ENCODE measurements around the gene OTOA.
"Not testable (repeated sequence)": the region's sequence is repeated elsewhere in the genome, so short reads cannot be mapped to it uniquely, and the experiment has no call there.

The OTOA gene

GRCh38 chr16:21664801-21665492 is 1.2 kb downstream of the OTOA start:
- DNase-seq: no peak
- intact Hi-C loops (cut with DNase I): no loop called here

GRCh38 chr16:21666772-21667171 is 3.0 kb downstream of the OTOA start:
- intact Hi-C loops (cut with DNase I): no loop called here
- DNase-seq: no peak

GRCh38 chr16:21667575-21667974 is 3.8 kb downstream of the OTOA start:
- DNase-seq: no peak
- intact Hi-C loops (cut with DNase I): no loop called here

GRCh38 chr16:21673469-21673868 is 9.7 kb downstream of the OTOA start:
- intact Hi-C loops (cut with DNase I): no loop called here
- no peak for DNase-seq

GRCh38 chr16:21674456-21674855 is 10.7 kb downstream of the OTOA start:
- intact Hi-C loops (cut with DNase I): not testable (repeated sequence)

GRCh38 chr16:21680714-21681113 is 16.9 kb downstream of the OTOA start:
- DNase-seq; intact Hi-C loops (cut with DNase I): not testable (repeated sequence)

More at GRCh38 chr16:21674456-21674855, 10.7 kb downstream of the OTOA start:
- DNase-seq: not testable (repeated sequence)

GRCh38 chr16:21683184-21683583 is 19.4 kb downstream of the OTOA start:
- intact Hi-C loops (cut with DNase I): no loop called here
- no peak for DNase-seq

GRCh38 chr16:21684199-21684598 is 20.4 kb downstream of the OTOA start:
- intact Hi-C loops (cut with DNase I): no loop called here
- DNase-seq: peak in 1 of 10 donors; percentile 70

- intact Hi-C loops (cut with DNase I): no loop called here
- no peak for DNase-seq
Measured at GRCh38 chr16:21685034-21685455, 21.3 kb downstream of the OTOA start.

GRCh38 chr16:21689107-21689506 is 25.3 kb downstream of the OTOA start:
- no peak for DNase-seq
- intact Hi-C loops (cut with DNase I): no loop called here

- DNase-seq; intact Hi-C loops (cut with DNase I): not testable (repeated sequence)
Measured at GRCh38 chr16:21690967-21691366, 27.2 kb downstream of the OTOA start.

- intact Hi-C loops (cut with DNase I): no loop called here
- DNase-seq: no peak
Measured at GRCh38 chr16:21694609-21695008, 30.8 kb downstream of the OTOA start.

GRCh38 chr16:21697032-21697431 is 33.3 kb downstream of the OTOA start:
- intact Hi-C loops (cut with DNase I): no loop called here
- no peak for DNase-seq

- intact Hi-C loops (cut with DNase I): no loop called here
- DNase-seq: no peak
Measured at GRCh38 chr16:21698169-21699032, 34.6 kb downstream of the OTOA start.

- DNase-seq: no peak
- intact Hi-C loops (cut with DNase I): no loop called here
Measured at GRCh38 chr16:21701271-21701670, 37.5 kb downstream of the OTOA start.

- DNase-seq: no peak
- intact Hi-C loops (cut with DNase I): no loop called here
Measured at GRCh38 chr16:21702276-21702675, 38.5 kb downstream of the OTOA start.

GRCh38 chr16:21703156-21703555 is 39.4 kb downstream of the OTOA start:
- intact Hi-C loops (cut with DNase I): no loop called here

GRCh38 chr16:21703589-21704174 is 39.9 kb downstream of the OTOA start:
- intact Hi-C loops (cut with DNase I): no loop called here
- DNase-seq: no peak

More at GRCh38 chr16:21703156-21703555, 39.4 kb downstream of the OTOA start:
- DNase-seq: no peak

GRCh38 chr16:21704266-21704665 is 40.5 kb downstream of the OTOA start:
- intact Hi-C loops (cut with DNase I): no loop called here
- DNase-seq: no peak

GRCh38 chr16:21704733-21705132 is 41.0 kb downstream of the OTOA start:
- DNase-seq: no peak
- intact Hi-C loops (cut with DNase I): loop anchor here (5.0 kb wide), 1 partner anchor 47 kb away; no protein-coding TSS in a partner anchor

- peak in 8 of 10 donors; percentile 27 to 86 (median 72) for DNase-seq
- intact Hi-C loops (cut with DNase I): loop anchor here (1.0 to 5.0 kb wide), 2 partner anchors 51 to 124 kb away; no protein-coding TSS in a partner anchor
Measured at GRCh38 chr16:21708533-21709115, 44.9 kb downstream of the OTOA start.

All from posterior cingulate gyrus (tissue), 11 donors.